Uterus (tissue), 2 donors: ENCODE data around the gene CTSD.

Experiments
- POLR2A ChIP-seq, 2 donors: fragments of 450-650 bp; IDR thresholded peaks; one replicate each; pipeline ENCODE4 v1.6.1; 2016; ENCODE audit warnings: antibody characterized with exemption in 2 of 2, mild to moderate bottlenecking in 1 of 2, moderate library complexity in 1 of 2
- TF ChIP-seq, protein P1 (sequence below), 4 experiments: fragments of 200-600 bp in 2 of 4; fragments of 450-650 bp in 2 of 4; sonication (generic) in 2 of 4; IDR thresholded peaks; one replicate each; pipeline ENCODE4 v1.5.1; 2016 to 2019; ENCODE audit warnings: antibody characterized with exemption in 4 of 4, mild to moderate bottlenecking in 2 of 4, moderate library complexity in 1 of 4

GRCh38 chr11:1742371-1742770 lies 21.4 kb downstream of the CTSD start:
- TF ChIP-seq, protein P1, sequence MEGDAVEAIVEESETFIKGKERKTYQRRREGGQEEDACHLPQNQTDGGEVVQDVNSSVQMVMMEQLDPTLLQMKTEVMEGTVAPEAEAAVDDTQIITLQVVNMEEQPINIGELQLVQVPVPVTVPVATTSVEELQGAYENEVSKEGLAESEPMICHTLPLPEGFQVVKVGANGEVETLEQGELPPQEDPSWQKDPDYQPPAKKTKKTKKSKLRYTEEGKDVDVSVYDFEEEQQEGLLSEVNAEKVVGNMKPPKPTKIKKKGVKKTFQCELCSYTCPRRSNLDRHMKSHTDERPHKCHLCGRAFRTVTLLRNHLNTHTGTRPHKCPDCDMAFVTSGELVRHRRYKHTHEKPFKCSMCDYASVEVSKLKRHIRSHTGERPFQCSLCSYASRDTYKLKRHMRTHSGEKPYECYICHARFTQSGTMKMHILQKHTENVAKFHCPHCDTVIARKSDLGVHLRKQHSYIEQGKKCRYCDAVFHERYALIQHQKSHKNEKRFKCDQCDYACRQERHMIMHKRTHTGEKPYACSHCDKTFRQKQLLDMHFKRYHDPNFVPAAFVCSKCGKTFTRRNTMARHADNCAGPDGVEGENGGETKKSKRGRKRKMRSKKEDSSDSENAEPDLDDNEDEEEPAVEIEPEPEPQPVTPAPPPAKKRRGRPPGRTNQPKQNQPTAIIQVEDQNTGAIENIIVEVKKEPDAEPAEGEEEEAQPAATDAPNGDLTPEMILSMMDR (IDR thresholded peaks at IDR 0.05): no peak
- TF ChIP-seq POLR2A (IDR thresholded peaks at IDR 0.05): no peak
